Naive thymus-derived CD4-positive, alpha-beta T cell (primary cell): ENCODE data around the gene SLC25A45. TPM values are rescaled to one million over a fixed set of nuclear protein-coding genes. Genes with fewer than 3 reads are reported as not detected.
A peak's percentile ranks its signal among the peaks of the same experiment; 100 is the strongest.

Source experiments
- ATAC-seq: fragments of 150-1000 bp; cut with Tn5 transposase; 2 replicates; pipeline ENCODE4 v1.10.0; 2021; ENCODE audit warnings: mild to moderate bottlenecking, moderate library complexity
- CTCF ChIA-PET: fragments of 350-600 bp; sonication (Branson Sonifier 250); formaldehyde crosslinking; loops from one replicate; lab custom pipeline; 2021; ENCODE audit warnings: antibody characterized with exemption; lab: Charles Lee
- POLR2A ChIA-PET: fragments of 350-600 bp; sonication (Branson Sonifier 250); formaldehyde crosslinking; loops from one replicate; lab custom pipeline; 2021; ENCODE audit warnings: antibody characterized with exemption, inconsistent platforms; lab: Charles Lee
- DNase-seq, 9 donors: peaks; one replicate each; pipeline versions ENCODE4 v3.0.0 to v3.0.0-alpha.2; 2020 to 2022; ENCODE audit warnings: mixed read lengths in 1 of 9
- H3K27ac ChIP-seq: one replicate; pipeline ENCODE4 v1.7.0; 2013; ENCODE audit warnings: mild to moderate bottlenecking, low read depth, low read length, moderate library complexity
- H3K27me3 ChIP-seq, 2 donors: one replicate each; pipeline ENCODE4 v1.7.0; 2013; ENCODE audit warnings: low read length in 2 of 2, mild to moderate bottlenecking in 2 of 2, moderate library complexity in 2 of 2; ENCODE audit not compliant: control insufficient read depth in 2 of 2, insufficient read depth in 2 of 2
- H3K36me3 ChIP-seq, 3 experiments: 1 replicate in 2 of 3; 2 replicates in 1 of 3; pipeline ENCODE4 v1.7.0; 2013; ENCODE audit warnings: low read length in 3 of 3, mild to moderate bottlenecking in 3 of 3, moderate library complexity in 1 of 3; ENCODE audit not compliant: insufficient read depth in 3 of 3, control insufficient read depth in 2 of 3
- H3K4me1 ChIP-seq, 2 donors: one replicate each; pipeline ENCODE4 v1.7.0; 2013; ENCODE audit warnings: low read length in 2 of 2, mild to moderate bottlenecking in 2 of 2, moderate library complexity in 1 of 2; ENCODE audit not compliant: control insufficient read depth in 2 of 2, insufficient read depth in 2 of 2
- H3K4me3 ChIP-seq: 2 replicates; pipeline ENCODE4 v1.7.0; 2013; ENCODE audit warnings: mild to moderate bottlenecking, low read length
- H3K9me3 ChIP-seq, 3 experiments: 1 replicate in 2 of 3; 2 replicates in 1 of 3; pipeline ENCODE4 v1.7.0; 2013; ENCODE audit warnings: low read length in 3 of 3; ENCODE audit not compliant: control insufficient read depth in 2 of 3
- H3K27ac Mint-ChIP-seq, 9 donors: one replicate each; pipeline ENCODE4 v1.8.0; 2020 to 2022; ENCODE audit warnings: mixed read lengths in 9 of 9, mild to moderate bottlenecking in 8 of 9, moderate library complexity in 5 of 9, inconsistent platforms in 2 of 9
- H3K27me3 Mint-ChIP-seq, 5 donors: one replicate each; pipeline ENCODE4 v1.8.0; 2021 to 2022; ENCODE audit warnings: mixed read lengths in 5 of 5, mild to moderate bottlenecking in 1 of 5
- H3K36me3 Mint-ChIP-seq, 5 donors: one replicate each; pipeline ENCODE4 v1.8.0; 2020 to 2022; ENCODE audit warnings: mixed read lengths in 5 of 5, mild to moderate bottlenecking in 3 of 5, inconsistent platforms in 1 of 5
- H3K4me1 Mint-ChIP-seq, 7 donors: one replicate each; pipeline ENCODE4 v1.8.0; 2020 to 2022; ENCODE audit warnings: mixed read lengths in 7 of 7, mild to moderate bottlenecking in 3 of 7, inconsistent platforms in 1 of 7
- H3K4me3 Mint-ChIP-seq, 10 donors: one replicate each; pipeline ENCODE4 v1.8.0; 2020 to 2022; ENCODE audit warnings: mild to moderate bottlenecking in 10 of 10, mixed read lengths in 10 of 10, moderate library complexity in 6 of 10, inconsistent platforms in 2 of 10
- H3K9me3 Mint-ChIP-seq, 11 donors: one replicate each; pipeline ENCODE4 v1.8.0; 2020 to 2022; ENCODE audit warnings: mixed read lengths in 11 of 11, mild to moderate bottlenecking in 4 of 11, inconsistent platforms in 1 of 11, moderate library complexity in 1 of 11
- intact Hi-C, 2 donors: fragments of 100-400 bp; cut with micrococcal nuclease; formaldehyde crosslinking; loops; one replicate each; pipeline ENCODE4 v1.15.1; 2023
- polyA plus RNA-seq, 2 donors: library from polyadenylated mRNA; unstranded; fragments of 300-500 nt; fragmentation: Illumina TruSeq; gene quantifications; one replicate each; pipeline ENCODE4 v1.2.3, GENCODE V29; 2021
- total RNA-seq, 6 experiments: library from RNA in 5 of 6; stranded (reverse) in 5 of 6; gene quantifications; 1 replicate in 5 of 6; 2 replicates in 1 of 6; pipeline ENCODE4 v1.2.3 and lab custom pipeline; 2021 to 2026

Gene SLC25A45
- total and polyA plus RNA-seq, 7 experiments from 2014 or later, result 12.3 to 90.6 (median 24.8) TPM

- peaks cover 63 to 67% of the 10 kb centered on the region in 2 donors for H3K4me1 ChIP-seq
- Mint-ChIP-seq H3K36me3 (peaks cover 4 to 53% (median 20%) of the 10 kb centered on the region in 5 donors), H3K4me1 (peaks cover 57 to 85% (median 73%) of the 10 kb centered on the region in 7 donors), H3K27me3 (peaks cover 0 to 15% (median 0%) of the 10 kb centered on the region in 5 donors), H3K27ac (peak overlapping the region; percentile 97 to 100 (median 99)), H3K4me3 (peak overlapping the region; percentile 91 to 100 (median 95)), H3K9me3 (peaks cover 0 to 8% (median 0%) of the 10 kb centered on the region in 11 donors)
- no peaks in the 10 kb centered on the region for H3K36me3 ChIP-seq
- ATAC-seq (no peak), DNase-seq (no peak)
- no peaks in the 10 kb centered on the region for H3K27me3 ChIP-seq
- no peaks in the 10 kb centered on the region for H3K9me3 ChIP-seq
- peak overlapping the region; percentile 98 for H3K27ac ChIP-seq
- H3K4me3 ChIP-seq, result peak overlapping the region; percentile 74
- ChIA-PET POLR2A (interaction anchor here (1.2 to 21.7 kb wide), 5 partner anchors 12 to 70 kb away, joined by 4 to 2591 read pairs (median 278); partner anchors contain the start of genes FRMD8, MALAT1 and SLC25A45), CTCF (interaction anchor here (0.5 to 1.3 kb wide), 6 partner anchors 8 to 980 kb away, joined by 3 to 4 read pairs (median 3); no protein-coding TSS in a partner anchor)
- intact Hi-C loops, result loop anchor here in 1 of 2 donors (10.0 kb wide), 1 partner anchor 654 kb away; the partner anchor contains the start of gene SF1
Observed at GRCh38 chr11:65429068-65429681, 46.7 kb upstream of the SLC25A45 start.

GRCh38 chr11:65428578-65429067 is 46.2 kb upstream of the SLC25A45 start:
- ATAC-seq, result no peak
- Mint-ChIP-seq H3K4me1 (peaks cover 57 to 85% (median 72%) of the 10 kb centered on the region in 7 donors), H3K36me3 (peaks cover 5 to 59% (median 23%) of the 10 kb centered on the region in 5 donors), H3K4me3 (peak overlapping the region; percentile 92 to 100 (median 97)), H3K27me3 (peaks cover 0 to 19% (median 0%) of the 10 kb centered on the region in 5 donors), H3K27ac (peak overlapping the region; percentile 97 to 100 (median 99)), H3K9me3 (peaks cover 0 to 11% (median 0%) of the 10 kb centered on the region in 11 donors)
- ChIA-PET POLR2A (interaction anchor here (0.6 to 21.7 kb wide), 5 partner anchors 11 to 71 kb away, joined by 4 to 2591 read pairs (median 278); partner anchors contain the start of genes FRMD8, MALAT1 and SLC25A45), CTCF (interaction anchor here (0.6 to 1.2 kb wide), 4 partner anchors 12 to 981 kb away, joined by 3 to 4 read pairs (median 3); no protein-coding TSS in a partner anchor)
- DNase-seq, result peak in 2 of 9 donors; percentile 21 to 35
- H3K36me3 ChIP-seq, result peaks cover 0 to 1% (median 0%) of the 10 kb centered on the region in 3 experiments
- H3K27ac ChIP-seq, result peak overlapping the region; percentile 98
- intact Hi-C loops, result loop anchor here in 1 of 2 donors (10.0 kb wide), 1 partner anchor 654 kb away; the partner anchor contains the start of gene SF1
- H3K4me3 ChIP-seq, result peak overlapping the region; percentile 74
- H3K9me3 ChIP-seq, result no peaks in the 10 kb centered on the region
- H3K4me1 ChIP-seq, result peaks cover 63 to 67% of the 10 kb centered on the region in 2 donors
- H3K27me3 ChIP-seq, result no peaks in the 10 kb centered on the region

- DNase-seq (peak in 6 of 9 donors; percentile 4 to 39 (median 29)), ATAC-seq (no peak)
- POLR2A ChIA-PET, result interaction anchor here (0.6 to 21.7 kb wide), 7 partner anchors 10 to 71 kb away, joined by 3 to 2591 read pairs (median 63); partner anchors contain the start of genes FRMD8, MALAT1 and SLC25A45
- H3K4me1 Mint-ChIP-seq, result peaks cover 57 to 86% (median 68%) of the 10 kb centered on the region in 7 donors
- peak overlapping the region; percentile 97 to 100 (median 99) for H3K27ac Mint-ChIP-seq
- H3K9me3 ChIP-seq, result no peaks in the 10 kb centered on the region
- CTCF ChIA-PET, result interaction anchor here (1.2 kb wide), 1 partner anchor 11 kb away, joined by 3 read pairs; no protein-coding TSS in a partner anchor
- H3K9me3 Mint-ChIP-seq, result peaks cover 0 to 12% (median 0%) of the 10 kb centered on the region in 11 donors
- no peaks in the 10 kb centered on the region for H3K27me3 ChIP-seq
- H3K4me1 ChIP-seq, result peaks cover 62 to 63% of the 10 kb centered on the region in 2 donors
- peaks cover 5 to 63% (median 24%) of the 10 kb centered on the region in 5 donors for H3K36me3 Mint-ChIP-seq
- peaks cover 0 to 6% (median 0%) of the 10 kb centered on the region in 3 experiments for H3K36me3 ChIP-seq
- intact Hi-C loops, result loop anchor here (1.0 to 10.0 kb wide), 2 partner anchors 9 to 653 kb away; partner anchors contain the start of gene SF1 (in 1 of the 2)
- H3K27ac ChIP-seq, result peak overlapping the region; percentile 98
- peak overlapping the region; percentile 74 for H3K4me3 ChIP-seq
- peaks cover 0 to 26% (median 0%) of the 10 kb centered on the region in 5 donors for H3K27me3 Mint-ChIP-seq
- peak overlapping the region; percentile 92 to 100 (median 97) for H3K4me3 Mint-ChIP-seq
Observed at GRCh38 chr11:65427691-65428577, 45.5 kb upstream of the SLC25A45 start.

GRCh38 chr11:65426839-65427690 is 44.6 kb upstream of the SLC25A45 start:
- peak in 7 of 9 donors; percentile 10 to 40 (median 35) for DNase-seq
- Mint-ChIP-seq H3K36me3 (peaks cover 5 to 66% (median 24%) of the 10 kb centered on the region in 5 donors), H3K4me3 (peak overlapping the region; percentile 92 to 100 (median 97)), H3K27ac (peak overlapping the region; percentile 97 to 100 (median 99)), H3K9me3 (peaks cover 0 to 17% (median 0%) of the 10 kb centered on the region in 11 donors), H3K27me3 (peaks cover 0 to 32% (median 0%) of the 10 kb centered on the region in 5 donors), H3K4me1 (peaks cover 51 to 84% (median 59%) of the 10 kb centered on the region in 7 donors)
- Histone ChIP-seq H3K4me1 (peaks cover 53 to 57% of the 10 kb centered on the region in 2 donors), H3K36me3 (peaks cover 0 to 8% (median 0%) of the 10 kb centered on the region in 3 experiments), H3K27me3 (no peaks in the 10 kb centered on the region), H3K4me3 (peak overlapping the region; percentile 74), H3K9me3 (no peaks in the 10 kb centered on the region), H3K27ac (peak overlapping the region; percentile 98)
- ChIA-PET CTCF (interaction anchor here (4.7 kb wide), 1 partner anchor 71 kb away, joined by 42 read pairs; the partner anchor contains the start of gene MALAT1), POLR2A (interaction anchor here (0.7 to 21.7 kb wide), 8 partner anchors 10 to 98 kb away, joined by 3 to 2591 read pairs (median 116); partner anchors contain the start of genes FRMD8, MALAT1, SCYL1 and SLC25A45)
- no peak for ATAC-seq
- intact Hi-C loops, result loop anchor here (1.0 to 10.0 kb wide), 4 partner anchors 8 to 652 kb away; partner anchors contain the start of genes MALAT1 (in 1 of the 2) and SF1 (in 1 of the 2)
